ENCODE data around the gene HOXB7.
A peak's percentile ranks its signal among the peaks of the same experiment; 100 is the strongest.

HOXB7 gene

DNA sequence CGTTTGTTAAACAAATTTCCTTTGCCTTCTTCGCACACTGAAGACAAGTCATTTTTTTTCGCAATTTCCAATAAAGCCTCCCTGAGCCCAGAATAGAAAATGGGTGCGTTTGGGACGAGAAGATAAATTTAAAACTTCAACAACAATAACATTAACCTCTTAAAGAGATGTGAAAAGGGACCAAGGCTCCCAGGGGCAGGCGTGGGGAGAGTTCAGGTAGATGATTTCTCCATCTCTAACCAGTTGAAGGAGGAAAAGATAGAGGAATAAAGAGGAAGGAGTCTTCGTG lies 31.4 kb downstream of the HOXB7 start:
- no peak for DNase-seq (ENCODE audit: low spot score)

DNA sequence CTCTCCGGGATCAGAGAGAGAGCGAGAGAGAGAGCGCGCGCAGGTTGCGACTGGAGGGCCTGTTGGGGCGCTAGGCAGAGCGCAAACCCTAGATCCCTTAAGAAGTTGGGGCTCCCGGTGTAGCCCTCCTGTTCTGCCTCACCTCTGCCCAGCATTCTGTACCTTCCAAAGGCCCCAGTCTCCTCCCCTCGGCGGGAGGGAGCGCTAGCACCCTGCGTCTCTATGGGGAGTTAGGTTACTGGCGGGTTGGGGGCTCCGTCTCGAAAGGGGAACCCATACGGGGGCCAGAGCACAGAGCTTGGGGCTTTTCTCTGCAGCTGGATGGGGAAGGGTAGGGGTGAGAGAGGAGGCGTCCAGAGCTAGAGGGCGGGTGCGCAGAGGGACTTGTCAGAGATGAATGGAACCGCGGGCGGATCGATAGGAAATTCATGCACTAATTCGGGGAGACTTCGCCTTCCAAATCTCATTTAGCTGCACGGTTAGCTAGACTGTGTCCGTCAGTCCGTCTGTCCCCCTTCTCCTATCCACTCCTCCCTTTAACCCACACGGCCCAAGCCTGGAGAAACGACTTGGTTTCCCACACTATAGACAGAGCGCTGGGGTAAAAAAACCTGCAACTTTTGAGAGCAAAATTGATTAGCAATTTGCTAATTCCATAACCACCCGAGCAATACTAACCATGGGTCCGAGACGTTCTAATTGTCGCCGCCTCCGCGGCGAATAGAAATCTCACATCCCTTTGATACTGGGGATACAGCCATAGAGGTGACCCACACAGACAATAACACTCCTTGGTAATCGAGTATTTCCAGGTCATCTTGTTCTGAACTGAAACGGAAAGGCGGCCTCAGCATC lies 32.0 kb downstream of the HOXB7 start:
- DNase-seq (ENCODE audit: low spot score), result no peak

DNA sequence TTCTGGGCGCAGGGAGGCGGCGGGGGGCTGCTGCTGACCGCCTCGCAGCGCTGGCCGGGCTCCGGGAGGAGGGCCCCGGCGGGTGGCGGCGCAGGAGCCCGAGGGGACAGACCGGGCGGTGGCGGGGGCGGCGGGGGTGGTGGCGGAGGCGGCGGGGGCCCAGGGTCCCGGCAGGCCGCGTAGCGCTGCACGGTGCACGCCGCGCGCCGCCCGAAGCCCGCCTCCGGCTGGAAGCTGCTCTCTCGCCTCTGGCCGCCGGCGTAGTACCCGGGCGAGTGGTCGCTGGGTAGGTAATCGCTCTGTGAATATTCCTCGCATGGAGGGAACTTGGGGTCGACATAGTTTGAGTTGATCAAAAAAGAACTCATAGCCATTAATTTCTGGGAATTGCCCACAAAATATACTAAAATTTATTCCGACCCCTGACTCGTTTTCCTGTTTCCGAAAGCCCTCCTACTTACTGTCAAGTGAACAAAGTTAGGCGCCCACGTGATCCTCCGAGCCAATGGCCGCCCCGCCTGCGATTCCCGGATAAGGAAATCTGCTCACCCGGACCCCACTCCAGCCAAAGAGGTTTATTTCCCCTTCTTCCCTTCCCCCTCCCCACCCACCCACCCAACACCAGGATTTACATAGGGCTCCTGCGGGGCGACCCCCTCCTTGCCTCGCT lies 32.7 kb downstream of the HOXB7 start, which contains the start of gene HOXB4:
HOXB4 (minus strand) TSS at position 405 of the 670 bp plus-strand sequence; CDS start at position 374, 31 bp downstream.
- DNase-seq (ENCODE audit: low spot score), result peak; percentile 79

DNA sequence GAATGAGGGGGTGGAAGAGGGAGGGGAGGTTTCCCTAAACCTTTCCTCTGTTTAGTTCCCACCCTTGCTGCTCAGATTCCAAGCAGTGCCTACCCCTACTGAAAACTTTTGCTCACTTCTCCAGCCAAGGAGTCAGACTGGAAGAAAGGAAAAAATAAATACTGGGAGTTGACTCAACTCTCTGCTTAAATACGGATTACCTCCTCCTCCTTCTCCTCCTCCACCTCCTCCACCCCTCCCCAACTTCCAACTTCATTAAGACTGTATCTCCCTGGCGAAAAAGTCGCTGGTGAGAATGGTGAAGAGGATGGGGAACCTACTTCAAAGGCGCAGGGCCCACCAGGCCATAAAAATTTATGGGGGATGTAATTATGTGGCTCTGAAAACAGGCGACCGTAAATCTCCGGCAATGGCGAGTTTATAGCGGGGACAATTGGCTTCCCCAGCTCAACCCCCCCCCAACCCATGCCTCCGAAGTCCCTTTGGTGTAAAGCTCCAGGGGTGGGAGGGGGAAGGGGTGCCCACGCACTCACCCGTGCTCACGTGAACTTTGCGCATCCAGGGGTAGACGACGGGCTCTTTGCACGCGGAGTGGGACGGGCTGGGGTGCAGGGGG lies 33.4 kb downstream of the HOXB7 start:
- peak; percentile 40 for DNase-seq (ENCODE audit: low spot score)

DNA sequence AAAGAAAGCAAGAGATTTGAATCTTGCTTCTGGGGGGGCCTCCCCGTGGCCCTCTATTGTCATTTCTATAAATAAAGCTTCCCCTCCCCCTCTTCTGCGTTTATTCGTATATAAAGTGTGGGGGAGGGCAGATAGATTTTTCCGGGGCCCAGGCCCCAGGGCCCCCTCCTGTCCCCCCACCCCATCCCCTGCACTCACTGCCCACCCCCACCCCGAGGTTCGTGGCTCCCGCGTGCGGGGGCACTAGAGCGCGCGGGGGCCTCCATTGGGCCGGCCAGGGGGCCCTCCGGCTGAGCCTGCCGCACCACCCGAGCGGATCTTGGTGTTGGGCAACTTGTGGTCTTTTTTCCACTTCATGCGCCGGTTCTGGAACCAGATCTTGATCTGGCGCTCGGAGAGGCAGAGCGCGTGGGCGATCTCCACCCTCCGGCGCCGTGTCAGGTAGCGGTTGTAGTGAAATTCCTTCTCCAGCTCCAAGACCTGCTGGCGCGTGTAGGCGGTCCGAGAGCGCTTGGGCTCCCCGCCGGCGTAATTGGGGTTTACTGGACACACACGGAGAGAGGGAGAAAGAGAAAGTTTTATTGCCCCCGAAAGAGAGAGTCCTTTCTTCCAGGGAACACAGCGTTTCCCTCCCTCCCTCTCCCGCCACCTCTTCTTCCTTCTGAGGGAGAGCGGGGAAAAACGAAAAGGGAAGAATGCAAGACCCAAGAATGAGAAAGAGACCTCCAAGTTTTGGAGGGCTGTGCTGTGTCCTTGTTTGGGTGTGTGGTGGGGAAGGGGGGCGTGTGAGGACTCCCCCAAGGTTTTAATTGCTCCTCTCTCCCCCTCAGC lies 34.1 kb downstream of the HOXB7 start:
- DNase-seq (ENCODE audit: low spot score), result no peak

DNA sequence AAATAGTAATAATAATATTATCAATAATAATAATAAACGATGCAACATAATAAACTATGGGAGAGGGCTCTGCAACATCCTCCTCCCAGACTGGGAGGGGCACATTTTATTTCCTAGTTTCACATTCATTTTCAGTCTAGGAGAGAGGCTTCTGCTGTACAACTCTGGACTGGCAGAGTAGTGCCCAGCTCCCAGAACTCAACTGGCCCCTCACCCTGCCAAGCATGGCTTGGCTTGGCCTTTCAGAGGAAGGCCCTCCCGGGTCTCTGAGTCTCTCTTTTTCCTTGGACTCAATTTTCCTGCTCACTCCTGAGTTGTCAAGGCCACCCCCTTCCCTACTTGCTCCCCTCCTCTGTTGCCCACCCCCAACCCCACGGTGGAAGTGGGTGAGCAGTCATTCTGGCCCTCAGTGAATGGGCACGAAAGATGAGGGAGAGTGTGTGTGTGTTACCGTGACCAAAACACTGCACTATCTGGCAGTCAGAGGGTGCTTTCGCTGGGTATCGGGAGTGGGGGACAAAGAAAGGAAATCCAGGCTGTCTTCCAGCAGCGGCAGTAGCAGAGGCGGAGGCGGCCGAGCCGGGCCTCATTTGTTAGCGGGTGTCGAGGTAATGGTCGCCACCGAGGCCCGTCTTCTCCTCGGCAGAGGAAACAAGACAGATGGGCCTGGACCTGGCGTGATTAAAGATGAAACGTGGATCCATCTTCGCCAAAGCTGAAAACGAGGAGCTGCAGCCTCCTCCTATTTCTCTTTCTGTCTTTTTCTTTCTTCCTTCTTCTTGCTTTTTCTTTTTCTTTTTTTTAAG lies 34.9 kb downstream of the HOXB7 start:
- no peak for DNase-seq (ENCODE audit: low spot score)

DNA sequence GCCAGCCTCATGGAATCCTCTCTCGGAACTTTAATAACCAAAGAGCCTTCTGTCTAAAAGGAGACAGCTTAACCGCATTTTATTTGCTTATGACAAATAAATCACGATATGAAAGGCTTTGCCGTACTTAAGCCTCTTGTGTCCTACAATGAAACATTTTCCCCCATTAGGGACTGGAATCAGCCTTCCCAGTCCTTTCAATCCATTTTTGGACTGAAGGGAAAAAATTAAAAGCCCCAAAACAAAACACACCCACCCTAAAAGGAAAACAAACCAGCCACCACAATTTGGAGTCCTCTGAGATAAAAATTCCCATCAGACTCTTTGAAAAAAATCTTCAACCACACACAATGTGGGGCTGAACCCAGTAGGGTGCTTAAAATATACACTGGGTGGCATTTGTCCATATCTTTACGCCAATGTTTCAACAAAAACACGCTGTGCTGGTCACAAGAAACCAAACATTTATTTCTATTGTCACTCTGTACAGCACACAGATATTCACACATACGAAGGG lies 35.7 kb downstream of the HOXB7 start:
- no peak for DNase-seq (ENCODE audit: low spot score)

DNA sequence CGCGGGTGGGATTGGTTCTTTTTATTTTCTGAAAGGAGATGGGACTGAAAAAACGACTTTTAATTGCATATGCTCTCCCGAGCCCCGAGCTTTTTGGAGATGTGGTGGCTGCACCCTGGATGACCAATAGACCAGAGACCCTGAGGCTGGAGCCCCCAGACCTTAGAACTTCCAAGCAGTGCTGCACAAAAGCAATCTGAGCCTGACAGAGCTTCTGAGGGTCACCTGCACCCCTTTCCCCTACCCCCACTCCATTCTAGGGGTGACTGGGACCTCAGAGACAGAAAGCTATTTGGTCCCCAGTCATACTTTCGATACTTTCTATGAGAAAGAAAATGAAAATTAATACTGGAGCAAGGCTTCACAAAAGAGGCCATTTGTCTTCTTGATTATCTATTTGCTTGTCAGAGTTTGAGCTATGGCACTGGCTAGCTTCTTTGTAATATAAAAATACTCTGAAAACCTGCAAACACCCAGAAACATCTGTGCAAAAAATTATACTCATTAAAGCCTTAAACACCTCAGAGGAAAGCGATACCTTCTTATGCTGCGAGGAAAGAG lies 36.2 kb downstream of the HOXB7 start:
- no peak for DNase-seq (ENCODE audit: low spot score)

DNA sequence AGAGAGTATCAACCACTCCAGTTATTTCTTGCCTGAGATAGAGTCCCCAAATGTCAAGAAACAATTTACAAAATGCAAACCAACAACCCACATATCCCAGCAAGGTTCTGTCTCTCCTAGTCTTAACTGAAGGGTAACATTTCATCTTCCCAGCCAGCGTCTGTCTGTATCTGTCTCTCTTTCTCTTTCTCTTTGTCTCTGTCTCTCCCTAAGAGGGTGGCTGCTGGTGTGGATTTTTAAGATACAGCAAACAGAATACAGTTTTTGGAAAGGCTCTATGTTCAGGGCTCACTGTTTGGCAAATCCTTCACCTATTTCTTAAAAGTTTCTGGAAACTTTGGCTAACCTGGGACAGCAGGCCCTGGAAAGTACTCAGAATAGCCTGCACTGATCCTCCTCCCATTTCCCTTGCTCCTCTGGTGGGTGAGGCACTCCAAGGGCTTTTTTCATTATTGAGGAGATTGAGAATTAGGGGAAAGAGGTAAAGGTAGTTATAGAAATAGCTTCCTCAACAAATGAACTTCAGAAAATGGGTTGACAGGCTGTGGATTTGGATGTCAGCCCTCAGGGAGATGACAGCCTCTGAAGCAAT lies 38.9 kb downstream of the HOXB7 start:
- DNase-seq (ENCODE audit: low spot score), result no peak

DNA sequence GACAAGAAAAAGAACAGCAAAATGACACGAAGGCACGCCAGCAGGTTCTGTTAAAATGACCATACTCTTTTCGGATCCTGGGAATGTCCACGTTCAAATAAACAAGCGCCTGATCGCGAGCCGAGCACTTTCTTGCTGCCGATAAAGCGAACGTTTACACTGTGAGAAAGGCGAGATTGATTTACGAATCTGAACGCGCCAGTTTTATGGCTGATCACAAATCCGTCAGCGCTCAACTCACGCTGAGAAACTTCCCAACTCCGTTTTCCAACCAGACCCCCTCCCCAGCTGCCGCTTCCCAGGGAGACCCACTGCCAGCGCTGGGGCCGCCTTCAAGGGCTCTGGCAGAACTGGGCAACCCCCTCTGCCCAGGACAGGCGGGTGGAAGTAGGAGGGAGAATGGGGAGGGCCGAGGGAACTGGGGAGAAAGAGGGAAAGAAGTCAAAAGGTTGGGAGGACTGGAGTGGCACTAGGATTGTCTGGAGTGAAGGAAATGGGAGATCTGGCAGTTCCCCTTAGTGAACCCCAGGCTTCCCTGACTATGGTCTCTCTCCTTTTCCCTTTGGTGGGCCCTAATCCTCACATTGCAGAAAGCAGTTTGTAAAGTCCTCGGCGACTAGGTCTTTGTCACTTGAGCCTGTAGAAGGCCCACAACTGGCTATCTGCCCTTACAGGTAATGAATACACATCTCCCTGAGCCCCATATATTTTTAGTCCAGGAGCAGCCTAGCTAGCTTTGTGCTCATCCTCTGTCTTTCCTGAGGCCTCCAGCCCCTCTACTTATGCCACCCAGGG lies 39.6 kb downstream of the HOXB7 start:
- no peak for DNase-seq (ENCODE audit: low spot score)

DNA sequence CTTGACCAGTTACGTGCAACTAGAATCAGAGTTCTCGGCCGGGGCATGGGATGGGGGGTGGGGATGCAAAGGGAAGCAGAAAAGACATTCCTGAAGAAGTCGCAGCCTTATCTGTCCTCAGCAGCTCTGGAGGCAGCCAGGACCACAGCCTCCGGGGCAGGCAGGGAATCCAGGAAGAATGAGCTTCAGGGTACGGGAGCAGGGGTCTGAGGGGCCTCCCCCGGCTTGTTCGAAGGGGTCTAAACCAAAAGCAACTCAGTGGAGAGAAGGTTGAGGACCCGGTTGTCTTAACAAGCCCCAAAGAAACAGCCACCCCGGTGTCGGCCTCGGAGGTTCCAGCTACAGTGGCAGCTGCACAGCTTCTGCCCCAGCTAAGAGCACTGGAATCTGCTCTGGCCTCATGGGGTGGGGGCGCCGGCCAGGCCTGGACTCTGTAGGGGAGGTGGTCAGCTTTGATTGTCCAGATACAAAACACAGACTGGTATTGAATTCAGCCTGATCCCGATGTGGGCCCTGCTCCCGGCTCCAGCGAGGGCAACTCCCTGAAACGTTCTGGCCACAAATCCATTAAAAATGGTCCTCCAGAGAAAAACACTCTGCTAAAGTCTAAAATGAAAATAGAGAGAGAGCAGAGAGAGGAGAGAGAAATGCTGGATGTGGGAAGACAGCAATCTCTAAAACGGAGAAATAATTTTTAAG lies 40.3 kb downstream of the HOXB7 start:
- peak; percentile 30 for DNase-seq (ENCODE audit: low spot score)

DNA sequence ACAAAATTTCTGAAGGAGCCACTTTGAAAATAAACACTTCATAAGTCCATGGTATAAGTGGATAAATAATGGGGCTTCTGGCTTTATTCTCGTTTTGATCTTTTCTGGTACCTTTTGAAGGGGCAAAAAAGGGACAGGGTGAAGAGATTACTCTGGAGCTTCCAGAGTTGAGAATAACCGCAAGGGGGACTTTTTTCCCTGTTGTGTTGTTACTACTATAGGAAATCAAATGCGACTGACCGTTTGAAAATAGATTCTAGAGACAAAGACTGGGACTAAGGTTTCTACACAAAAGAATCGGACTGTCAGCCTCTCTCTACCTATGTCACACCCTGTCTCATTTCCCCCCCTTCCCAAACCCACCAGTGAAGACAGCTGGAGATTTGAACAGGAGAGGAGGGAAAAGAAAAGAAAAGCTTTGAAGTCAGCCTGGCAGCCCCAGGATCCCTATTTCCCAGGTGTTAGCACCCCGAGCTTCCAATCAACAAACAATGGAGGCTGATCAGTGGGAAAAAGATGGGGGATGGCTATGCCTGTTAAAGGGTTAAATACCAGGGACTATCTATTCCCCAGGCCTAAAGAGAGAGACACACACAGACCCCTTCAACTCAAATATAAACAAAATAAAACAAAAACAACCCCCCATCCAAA lies 41.0 kb downstream of the HOXB7 start:
- DNase-seq (ENCODE audit: low spot score), result no peak

DNA sequence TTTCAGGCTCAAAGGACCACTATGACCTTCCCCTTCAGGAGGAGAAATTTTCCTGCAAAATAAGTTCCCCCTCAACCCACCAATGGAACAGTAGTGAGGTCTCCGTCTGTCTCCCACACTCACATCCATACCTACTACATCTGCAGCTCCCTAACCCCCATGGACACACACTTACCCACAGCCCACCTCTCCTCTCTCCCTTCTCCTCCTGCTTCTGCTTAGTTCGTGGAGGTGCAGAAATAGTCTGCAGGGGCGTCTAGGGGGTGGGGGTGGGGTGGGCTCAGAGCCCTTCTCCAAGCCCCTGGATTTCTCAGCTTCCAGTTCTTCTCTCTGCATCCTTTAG lies 41.6 kb downstream of the HOXB7 start:
- DNase-seq (ENCODE audit: low spot score), result no peak

DNA sequence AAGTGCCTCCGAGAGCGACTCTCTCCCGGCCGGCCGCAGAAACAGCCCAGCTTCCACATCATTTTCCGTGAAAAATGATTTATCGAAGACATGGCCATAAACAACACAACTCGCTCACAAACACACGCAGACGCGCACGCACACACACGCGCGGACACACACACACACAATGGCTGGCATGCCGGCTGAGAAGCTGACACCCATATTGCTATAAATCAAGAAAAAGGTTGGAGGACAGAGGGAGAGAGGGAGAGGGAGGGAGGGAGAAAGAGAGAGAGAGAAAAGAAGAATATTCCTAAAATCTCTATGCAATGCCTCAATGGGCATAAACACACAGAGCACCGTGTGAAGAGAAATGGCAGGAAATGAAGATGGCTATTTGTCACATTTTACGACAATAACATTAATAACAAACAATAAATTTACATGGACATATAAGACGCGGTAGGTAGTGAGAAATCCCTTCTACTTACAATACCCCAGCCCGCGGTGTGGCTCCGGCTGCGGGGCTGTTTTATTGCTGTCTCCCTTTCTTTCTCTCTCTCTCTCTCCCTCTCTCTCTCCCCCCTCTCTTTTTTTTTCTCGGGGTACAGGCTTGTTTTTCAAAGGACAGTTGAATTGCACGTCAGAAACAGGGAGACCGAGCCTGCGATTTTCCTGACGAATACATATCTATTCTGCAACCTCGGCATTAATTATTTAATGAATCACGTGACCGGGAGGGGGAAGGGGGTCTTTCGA lies 42.1 kb downstream of the HOXB7 start:
- peak; percentile 26 for DNase-seq (ENCODE audit: low spot score)

DNA sequence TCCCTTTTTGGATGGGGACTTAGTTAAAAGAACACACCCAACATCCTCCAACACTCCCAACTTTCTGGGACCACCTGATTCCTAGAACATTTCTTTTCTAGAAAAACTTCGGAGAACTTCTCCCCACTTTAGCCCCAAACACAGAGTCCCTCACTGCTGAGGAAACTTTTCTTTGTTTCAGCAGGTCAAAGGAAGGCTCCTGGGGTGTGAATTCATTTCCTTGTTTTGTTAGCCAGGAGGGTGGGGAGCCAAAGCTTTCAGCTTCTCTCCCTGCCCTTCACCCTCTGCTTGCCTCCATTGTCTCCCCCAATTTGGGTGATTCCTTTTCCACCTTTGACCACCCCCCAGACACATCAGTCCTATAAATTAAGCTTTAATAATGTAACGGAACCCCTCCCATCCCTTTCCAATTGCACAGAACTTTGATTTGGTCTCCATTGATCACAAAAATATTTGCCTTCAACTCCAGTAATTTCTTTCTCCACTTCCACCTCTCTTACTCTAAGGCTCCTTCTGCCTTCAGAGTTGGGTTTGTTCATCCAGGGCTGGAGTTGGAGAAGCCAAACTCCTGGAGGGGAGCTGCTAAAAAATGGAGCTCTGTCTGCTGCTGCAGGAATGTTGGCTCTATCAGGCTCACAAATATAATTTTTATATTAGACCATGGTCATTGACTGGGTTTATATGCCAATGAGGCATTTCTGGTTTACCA lies 43.0 kb downstream of the HOXB7 start:
- no peak for DNase-seq (ENCODE audit: low spot score)

DNA sequence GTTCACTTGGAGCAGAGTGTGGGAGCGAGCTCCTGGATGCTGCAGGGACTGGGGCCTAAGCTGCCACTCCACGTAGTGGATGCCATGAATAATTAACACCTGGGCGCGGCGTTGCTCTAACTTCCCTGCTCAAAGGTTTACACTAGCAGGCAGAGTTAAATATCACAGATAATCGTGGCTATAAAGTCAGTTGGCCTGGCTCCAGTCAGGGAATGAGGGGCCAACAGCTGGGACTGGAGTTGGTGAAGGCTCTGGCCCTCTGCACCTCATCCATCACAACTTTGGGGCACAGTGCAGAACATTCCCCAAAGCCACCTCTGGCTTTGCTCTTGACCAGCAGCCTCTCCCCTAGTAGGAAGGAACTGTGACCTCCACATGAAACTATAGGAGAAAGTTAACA lies 43.6 kb downstream of the HOXB7 start:
- DNase-seq (ENCODE audit: low spot score), result no peak

DNA sequence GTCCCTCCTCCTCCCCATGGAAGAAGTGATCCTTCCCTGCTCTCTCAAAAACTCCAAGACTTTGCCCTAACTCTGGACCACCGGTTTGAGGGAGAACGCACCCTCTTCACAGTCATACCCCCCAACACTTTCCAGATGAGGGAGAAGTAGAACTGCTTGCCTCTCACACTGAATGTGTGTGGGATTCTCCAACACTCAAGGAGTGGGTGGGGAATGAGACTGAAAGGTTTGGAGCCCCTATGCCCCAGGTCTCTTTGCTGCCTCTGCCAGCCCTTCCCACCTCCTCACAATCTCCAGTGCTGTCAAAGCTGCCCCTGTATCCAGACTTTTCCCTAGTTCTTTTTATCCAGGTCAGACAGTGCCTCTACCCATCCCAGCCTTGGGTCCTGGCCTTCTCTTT lies 44.1 kb downstream of the HOXB7 start:
- no peak for DNase-seq (ENCODE audit: low spot score)

All from AG20443 (cell line).